Measurements from ENCODE around the gene RECK. TPM values are rescaled to one million over a fixed set of nuclear protein-coding genes. Genes with fewer than 3 reads are reported as not detected.

The RECK gene
- total RNA-seq, 1 experiment from 2014 or later = 13.2 TPM

DNA sequence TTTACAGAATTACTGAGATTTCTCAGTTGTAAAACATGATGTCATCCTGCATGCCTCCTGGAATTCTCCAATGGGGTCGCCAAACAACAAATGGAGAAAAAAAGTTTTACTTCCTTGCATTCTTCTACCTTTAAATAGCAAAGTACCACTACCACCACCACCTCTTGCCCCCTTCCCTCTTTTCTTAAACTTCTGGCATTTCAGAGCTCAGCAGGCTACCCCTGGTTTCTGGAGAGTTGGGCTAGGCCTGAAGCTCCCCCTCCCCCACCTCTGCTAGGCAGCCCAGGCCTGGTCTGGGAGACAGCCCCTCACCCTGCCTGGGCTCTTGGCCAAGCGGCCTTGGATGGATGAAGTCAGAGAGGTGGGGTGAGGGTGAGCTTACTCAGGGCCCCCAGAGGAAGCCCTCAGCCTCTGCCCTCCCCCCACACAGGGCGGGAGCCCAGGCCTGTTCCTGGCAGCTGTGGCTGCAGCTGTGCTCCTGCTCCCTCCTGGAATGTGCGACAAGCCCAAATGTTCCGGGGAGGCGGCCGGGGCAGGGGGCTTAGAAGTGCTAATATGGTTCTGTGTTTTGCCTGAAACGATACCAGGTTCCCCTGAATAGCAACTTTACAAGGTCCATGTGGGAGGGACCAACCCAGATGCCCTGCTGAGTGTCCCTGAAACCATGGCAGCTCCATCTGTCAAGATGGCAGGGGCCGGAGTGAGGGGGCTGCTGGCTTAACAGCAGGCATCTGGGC is 126.5 kb downstream of the RECK start:
- BruUV-seq (replicated peaks) = no TSS peak

DNA sequence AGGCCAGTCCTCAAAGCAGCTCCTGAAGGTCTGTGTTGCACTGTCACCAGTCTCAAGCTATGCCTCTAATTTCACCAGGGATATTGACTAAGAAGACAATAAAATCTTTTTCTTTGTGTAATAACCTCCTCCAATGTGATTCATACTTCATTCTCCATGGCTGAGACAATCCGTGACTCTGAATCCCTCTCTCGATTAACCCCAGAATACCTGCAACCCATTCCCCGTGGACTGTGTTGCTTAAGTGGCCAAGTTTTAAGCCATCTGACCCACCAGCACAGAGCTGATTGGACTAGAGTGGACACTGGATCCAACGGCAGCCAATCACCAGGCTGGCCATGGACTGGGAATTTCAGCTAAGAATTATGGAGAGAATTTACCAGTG is 127.1 kb downstream of the RECK start:
- Histone ChIP-seq H3K27ac (ENCODE audit: low read length) (no peak overlapping the region), H3K27me3 (ENCODE audit: control insufficient read depth, insufficient read depth, low read length) (no peaks in the 10 kb centered on the region), H3K4me3 (ENCODE audit: low read depth in 2 of 2, low read length in 2 of 2) (no peak overlapping the region), H3K36me3 (ENCODE audit: control insufficient read depth, insufficient read depth, low read length) (no peaks in the 10 kb centered on the region), H3K4me1 (ENCODE audit: control insufficient read depth, insufficient read depth, low read length) (peaks cover 11% of the 10 kb centered on the region; the same call in 1 of the 2 replicates), H3K9me3 (ENCODE audit: control insufficient read depth, insufficient read depth, low read depth, low read length) (no peaks in the 10 kb centered on the region)
- no peak for TF ChIP-seq TCF7L2 (IDR thresholded peaks at IDR 0.05; ENCODE audit: low read depth, low read length)
- no peak for TF ChIP-seq POLR2AphosphoS5 (IDR thresholded peaks at IDR 0.05; ENCODE audit: low read depth, low read length)
- TF ChIP-seq, protein P1, sequence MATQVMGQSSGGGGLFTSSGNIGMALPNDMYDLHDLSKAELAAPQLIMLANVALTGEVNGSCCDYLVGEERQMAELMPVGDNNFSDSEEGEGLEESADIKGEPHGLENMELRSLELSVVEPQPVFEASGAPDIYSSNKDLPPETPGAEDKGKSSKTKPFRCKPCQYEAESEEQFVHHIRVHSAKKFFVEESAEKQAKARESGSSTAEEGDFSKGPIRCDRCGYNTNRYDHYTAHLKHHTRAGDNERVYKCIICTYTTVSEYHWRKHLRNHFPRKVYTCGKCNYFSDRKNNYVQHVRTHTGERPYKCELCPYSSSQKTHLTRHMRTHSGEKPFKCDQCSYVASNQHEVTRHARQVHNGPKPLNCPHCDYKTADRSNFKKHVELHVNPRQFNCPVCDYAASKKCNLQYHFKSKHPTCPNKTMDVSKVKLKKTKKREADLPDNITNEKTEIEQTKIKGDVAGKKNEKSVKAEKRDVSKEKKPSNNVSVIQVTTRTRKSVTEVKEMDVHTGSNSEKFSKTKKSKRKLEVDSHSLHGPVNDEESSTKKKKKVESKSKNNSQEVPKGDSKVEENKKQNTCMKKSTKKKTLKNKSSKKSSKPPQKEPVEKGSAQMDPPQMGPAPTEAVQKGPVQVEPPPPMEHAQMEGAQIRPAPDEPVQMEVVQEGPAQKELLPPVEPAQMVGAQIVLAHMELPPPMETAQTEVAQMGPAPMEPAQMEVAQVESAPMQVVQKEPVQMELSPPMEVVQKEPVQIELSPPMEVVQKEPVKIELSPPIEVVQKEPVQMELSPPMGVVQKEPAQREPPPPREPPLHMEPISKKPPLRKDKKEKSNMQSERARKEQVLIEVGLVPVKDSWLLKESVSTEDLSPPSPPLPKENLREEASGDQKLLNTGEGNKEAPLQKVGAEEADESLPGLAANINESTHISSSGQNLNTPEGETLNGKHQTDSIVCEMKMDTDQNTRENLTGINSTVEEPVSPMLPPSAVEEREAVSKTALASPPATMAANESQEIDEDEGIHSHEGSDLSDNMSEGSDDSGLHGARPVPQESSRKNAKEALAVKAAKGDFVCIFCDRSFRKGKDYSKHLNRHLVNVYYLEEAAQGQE (IDR thresholded peaks at IDR 0.05; ENCODE audit: insufficient read depth in 1 of 2, low read depth in 2 of 2, low read length in 1 of 2) = no peak
- no peak for TF ChIP-seq SIN3A (IDR thresholded peaks at IDR 0.05; ENCODE audit: borderline replicate concordance, insufficient read depth, low read depth, low read length)
- TF ChIP-seq CTCF (IDR thresholded peaks at IDR 0.05) = no peak
- CTCF ChIA-PET = interaction anchor here (0.6 to 4.8 kb wide), 4 partner anchors 15 to 239 kb away, joined by 3 to 37 read pairs (median 3); no protein-coding TSS in a partner anchor
- no peak for DNase-seq (ENCODE audit: low read depth, low spot score)
- BruUV-seq (replicated peaks) = no TSS peak
- intact Hi-C loops (cut with micrococcal nuclease; ENCODE audit: unreplicated experiment) = no loop called here
- ATAC-seq = no peak
- in situ Hi-C loops (cut with HindIII; ENCODE audit: low pct_unique_long_range_greater_than_20kb, low sequenced_read_pairs) = no loop called here
- POLR2A ChIA-PET = interaction anchor here (1.1 kb wide), 2 partner anchors 17 to 26 kb away, joined by 4 read pairs; partner anchors contain the start of gene CLTA

More for the DNA sequence above, 126.5 kb downstream of the RECK start:
- TF ChIP-seq POLR2AphosphoS5 (IDR thresholded peaks at IDR 0.05; ENCODE audit: low read depth, low read length) (no peak), TCF7L2 (IDR thresholded peaks at IDR 0.05; ENCODE audit: low read depth, low read length) (no peak)
- TF ChIP-seq, protein P1 (IDR thresholded peaks at IDR 0.05; ENCODE audit: insufficient read depth in 1 of 2, low read depth in 2 of 2, low read length in 1 of 2) = no peak
- Histone ChIP-seq H3K27me3 (ENCODE audit: control insufficient read depth, insufficient read depth, low read length) (no peaks in the 10 kb centered on the region), H3K36me3 (ENCODE audit: control insufficient read depth, insufficient read depth, low read length) (no peaks in the 10 kb centered on the region), H3K9me3 (ENCODE audit: control insufficient read depth, insufficient read depth, low read depth, low read length) (no peaks in the 10 kb centered on the region), H3K27ac (ENCODE audit: low read length) (no peak overlapping the region), H3K4me3 (ENCODE audit: low read depth in 2 of 2, low read length in 2 of 2) (no peak overlapping the region), H3K4me1 (ENCODE audit: control insufficient read depth, insufficient read depth, low read length) (peaks cover 11% of the 10 kb centered on the region; the same call in 1 of the 2 replicates)
- DNase-seq (ENCODE audit: low read depth, low spot score) (no peak), ATAC-seq (no peak)
- intact Hi-C loops (cut with micrococcal nuclease; ENCODE audit: unreplicated experiment) (no loop called here), in situ Hi-C loops (cut with HindIII; ENCODE audit: low pct_unique_long_range_greater_than_20kb, low sequenced_read_pairs) (no loop called here)
- CTCF ChIA-PET = interaction anchor here (0.6 to 4.8 kb wide), 5 partner anchors 14 to 290 kb away, joined by 3 to 37 read pairs (median 3); no protein-coding TSS in a partner anchor
- POLR2A ChIA-PET = interaction anchor here (1.1 kb wide), 1 partner anchor 27 kb away, joined by 4 read pairs; the partner anchor contains the start of gene CLTA
